ENCODE data around the gene ERF.

ERF gene

GRCh38 chr19:42253245-42254088, 1.5 kb downstream of the ERF start:
- FAIRE-seq = no peak

DNA sequence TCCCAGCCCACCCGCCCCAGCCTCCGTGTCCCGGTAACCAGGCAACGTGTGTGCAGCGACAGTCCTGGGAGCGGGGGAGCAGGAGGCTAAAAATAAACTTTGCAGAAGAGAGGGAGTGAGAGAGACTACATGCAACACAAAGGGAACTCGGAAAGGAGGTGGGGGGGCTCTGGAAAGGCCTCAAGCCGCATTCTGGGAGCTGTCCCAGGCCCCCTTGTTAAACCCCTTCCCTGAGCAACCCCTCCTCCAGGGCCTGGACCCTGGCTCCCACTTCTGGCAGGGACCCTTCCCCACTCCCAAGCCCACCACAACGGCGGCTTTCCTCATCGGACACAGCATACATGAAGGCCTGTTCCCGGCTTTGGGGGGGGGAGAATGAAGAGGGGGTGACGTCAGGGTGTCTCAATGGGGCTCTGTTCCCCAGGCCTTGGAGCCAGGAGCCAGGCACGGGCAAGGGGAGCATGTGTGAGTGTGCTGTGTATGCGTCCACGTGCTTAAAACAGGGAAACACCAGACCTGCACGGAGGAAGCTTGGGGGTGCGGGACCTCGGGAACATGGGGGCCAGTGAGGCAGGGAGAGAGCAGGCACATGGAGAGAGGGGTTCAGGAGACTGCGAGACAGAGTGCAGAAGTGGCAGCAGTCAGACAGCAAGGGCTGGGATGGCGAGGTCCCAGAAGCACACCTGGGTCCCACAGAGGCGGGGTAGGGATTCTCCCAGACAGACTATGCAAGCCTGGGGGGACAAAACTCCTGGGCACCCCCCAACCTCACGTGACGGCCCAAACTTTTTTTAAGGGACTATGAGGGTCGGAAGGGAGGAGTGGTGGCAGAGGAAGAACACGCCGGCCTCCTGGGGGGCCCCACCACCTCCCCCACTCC, 2.3 kb downstream of the ERF start:
- FAIRE-seq = no peak

DNA sequence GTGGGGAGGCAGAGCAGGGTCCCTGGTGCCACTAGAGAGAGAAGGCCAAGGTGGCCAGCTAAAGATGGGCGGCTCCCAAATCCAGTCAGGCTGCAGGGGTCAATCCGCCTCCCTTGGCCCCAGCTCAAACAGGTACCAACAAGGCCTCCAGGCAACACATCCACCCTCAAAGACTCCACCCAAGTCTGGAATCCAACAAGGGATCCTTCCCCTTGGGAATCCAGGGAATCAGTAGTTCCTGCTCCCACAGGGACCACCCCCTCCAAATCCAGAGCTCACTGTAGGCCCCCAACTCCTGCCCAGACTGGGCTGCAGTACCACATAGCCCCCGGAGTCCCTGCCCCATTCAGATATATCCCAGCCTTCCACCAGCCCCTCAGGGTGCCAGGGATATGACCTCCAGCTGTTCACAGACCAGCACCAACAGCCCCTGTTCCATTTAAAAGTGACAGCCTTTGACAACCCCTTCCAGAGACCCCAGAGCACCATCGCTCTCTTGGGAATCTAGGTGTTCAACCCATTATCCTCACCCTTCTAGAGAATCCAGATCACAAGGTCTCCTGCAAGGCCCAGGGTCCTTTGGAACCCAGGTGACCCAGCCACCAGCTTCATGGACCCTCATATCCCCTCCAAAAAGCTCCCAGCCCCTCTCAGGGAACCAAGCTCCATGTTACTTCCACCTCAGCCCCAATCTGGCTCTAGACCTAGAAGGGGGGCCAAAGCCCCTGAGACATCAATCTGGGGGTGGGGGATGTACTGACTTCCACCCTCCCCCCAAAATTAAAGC, 3.2 kb downstream of the ERF start:
- no peak for FAIRE-seq

DNA sequence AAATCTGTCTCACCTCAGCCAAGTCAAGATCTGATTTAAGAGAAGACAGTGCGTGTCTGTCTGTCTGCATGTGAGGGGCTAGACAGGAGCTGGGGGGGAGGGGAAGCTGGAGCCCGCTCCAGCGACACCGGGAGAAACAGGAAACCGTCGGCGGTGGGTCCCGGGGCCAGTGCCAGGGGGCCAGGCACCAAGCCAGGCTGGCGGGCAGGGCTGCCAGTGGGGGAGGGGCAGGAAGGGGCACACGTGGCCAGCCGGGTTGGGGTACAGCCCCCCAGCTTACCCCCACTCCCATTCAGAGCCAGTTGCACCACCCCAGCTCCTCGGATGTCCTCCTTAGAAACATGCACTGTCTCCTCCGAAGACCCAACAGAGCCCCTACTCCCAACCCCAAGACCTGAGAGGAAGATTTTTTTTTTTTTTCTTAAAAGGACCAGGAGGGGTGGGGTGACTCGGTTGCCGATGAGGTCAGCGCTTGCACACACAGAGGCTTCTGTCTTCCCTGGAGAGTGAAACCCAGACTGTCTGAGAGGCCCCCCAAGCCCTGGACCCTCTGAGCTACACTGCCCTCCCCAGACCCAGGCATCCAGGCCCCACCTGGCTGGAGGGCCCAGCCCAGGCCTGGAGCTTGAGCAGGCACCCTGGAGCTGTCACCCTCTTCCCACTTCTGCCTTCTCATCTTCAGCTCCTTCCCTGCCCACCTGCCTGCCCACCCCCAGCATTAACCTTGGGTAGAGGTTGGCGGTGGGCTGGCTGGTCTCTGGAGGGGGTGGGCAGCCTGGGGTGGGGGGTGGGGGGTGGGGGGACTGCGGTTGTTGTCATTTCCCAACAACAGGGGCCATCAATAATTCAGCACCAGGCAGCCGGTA, 4.0 kb downstream of the ERF start:
- FAIRE-seq = no peak

GRCh38 chr19:42250183-42250665, 4.7 kb downstream of the ERF start:
- FAIRE-seq = no peak

DNA sequence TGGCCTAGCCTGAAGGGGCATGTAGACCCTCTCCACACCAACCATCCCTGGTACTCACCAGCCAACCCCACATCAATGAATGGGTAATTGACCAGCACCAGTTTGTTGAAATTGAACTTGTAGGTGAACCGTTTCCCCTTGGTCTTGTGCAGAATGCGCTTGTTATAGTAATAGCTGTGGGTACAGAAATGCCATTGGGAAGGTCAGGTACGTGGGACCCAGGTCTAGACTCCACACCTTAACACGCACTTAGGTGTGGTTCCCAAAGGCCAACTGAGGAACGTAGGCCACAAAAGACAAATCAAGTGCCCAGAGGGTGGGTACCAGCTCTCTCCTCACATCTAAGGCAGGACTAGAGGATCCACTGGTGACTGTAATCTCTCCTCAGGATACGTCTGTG, 5.2 kb downstream of the ERF start:
- FAIRE-seq = no peak

DNA sequence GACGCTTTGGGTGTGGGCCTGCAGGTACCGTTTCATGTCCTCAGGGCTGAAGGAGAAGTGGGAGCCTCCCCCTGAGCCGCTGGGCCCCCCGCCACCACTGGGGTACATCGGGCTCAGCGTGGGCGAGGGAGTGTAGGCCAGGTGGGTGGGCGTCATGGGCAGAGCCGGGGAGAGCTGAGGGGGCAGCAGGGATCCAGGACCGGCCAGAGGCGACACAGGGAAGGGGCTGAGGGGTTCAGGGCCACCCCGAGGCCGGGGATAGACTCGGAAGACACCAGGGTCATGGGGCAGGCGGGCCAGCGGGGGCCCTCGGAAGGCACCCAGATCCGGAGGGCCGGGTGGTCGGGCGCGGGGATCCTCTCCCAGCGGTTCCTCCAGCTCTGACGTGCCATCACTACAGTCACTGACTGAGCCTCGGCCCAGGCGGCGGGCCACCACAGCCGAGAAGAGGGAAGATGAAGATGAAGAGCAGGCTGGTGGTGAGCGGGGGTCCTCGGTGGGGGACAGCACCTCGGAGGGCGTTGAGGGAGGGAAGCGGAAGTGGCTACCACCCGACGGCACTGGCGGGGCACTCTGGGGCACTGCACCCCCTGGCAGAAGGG, 5.7 kb downstream of the ERF start:
- FAIRE-seq = no peak

GRCh38 chr19:42248270-42249148, 6.4 kb downstream of the ERF start:
- no peak for FAIRE-seq

GRCh38 chr19:42247640-42248199, 7.2 kb downstream of the ERF start:
- FAIRE-seq = no peak

GRCh38 chr19:42246922-42247639, 7.8 kb downstream of the ERF start:
- no peak for FAIRE-seq

- no peak for FAIRE-seq
These were observed 8.6 kb downstream of the ERF start for GRCh38 chr19:42246143-42246921.

DNA sequence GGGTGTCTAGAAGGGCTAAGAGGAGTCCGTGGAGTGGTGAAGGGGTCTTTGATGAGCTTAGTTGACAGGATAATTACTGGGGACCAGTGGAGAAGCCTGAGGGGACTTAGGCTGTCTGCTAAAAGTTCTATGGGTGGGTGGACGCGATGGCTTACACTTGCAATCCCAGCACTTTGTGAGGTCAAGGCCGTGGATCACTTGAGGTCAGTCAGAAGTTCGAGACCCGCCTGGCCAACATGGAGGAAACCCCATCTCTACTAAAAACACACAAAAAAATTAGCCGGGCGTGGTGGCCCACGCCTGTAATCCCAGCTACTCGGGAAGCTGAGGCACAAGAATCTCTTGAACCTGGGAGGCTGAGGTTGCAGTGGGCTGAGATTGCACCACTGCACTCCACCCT, 9.7 kb downstream of the ERF start:
- no peak for FAIRE-seq

- FAIRE-seq = peak; percentile 93
These were observed 10.3 kb downstream of the ERF start for GRCh38 chr19:42244347-42245220.

DNA sequence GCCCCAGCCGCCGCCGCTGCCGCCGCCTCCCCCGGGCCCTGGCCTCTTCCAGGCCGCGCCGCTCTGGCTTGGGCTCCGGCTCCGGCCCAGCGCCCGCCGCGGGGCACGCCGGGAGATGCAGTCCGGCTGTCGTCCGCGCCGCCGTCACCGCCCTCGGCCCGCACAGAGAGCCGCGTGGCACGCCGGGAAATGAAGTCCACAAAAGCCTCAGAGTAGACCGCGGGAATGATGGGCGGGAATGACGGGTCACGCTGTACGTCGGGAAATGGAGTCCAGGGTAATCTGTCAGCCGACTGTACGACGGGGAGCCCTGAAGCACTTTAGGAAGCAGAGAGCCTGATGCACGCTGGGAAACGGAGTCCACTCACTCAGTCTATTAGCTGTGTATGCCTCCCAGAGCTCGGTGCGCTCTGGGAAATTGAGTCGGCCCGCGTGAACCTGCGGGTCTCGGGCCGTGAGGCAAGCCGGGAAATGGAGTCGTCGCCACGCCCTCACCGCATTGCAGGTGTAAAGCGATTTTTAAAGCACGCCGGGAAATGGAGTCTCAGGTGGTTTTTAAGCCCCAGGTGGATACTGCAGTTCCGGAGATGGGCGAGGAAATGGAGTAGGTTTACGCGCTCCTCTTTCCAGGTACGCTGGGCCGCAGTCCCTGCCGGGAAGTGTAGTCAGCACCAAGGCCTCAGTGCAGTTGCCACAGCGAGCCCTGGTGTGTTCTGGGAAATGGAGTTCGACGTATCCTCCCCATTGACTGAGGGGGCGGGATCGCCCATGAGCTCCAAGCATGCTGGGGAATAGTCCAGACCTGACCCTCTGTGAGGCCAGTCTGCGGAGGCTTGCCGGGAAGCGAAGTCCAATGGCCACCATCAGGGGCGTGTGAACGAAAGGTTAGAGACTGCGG, 12.2 kb downstream of the ERF start, which contains the start of gene GSK3A:
Gene GSK3A (minus strand): TSS at position 91 of the 898 bp plus-strand sequence. CDS start 137 bp downstream, outside the sequence.
- peak; percentile 96 for FAIRE-seq

DNA sequence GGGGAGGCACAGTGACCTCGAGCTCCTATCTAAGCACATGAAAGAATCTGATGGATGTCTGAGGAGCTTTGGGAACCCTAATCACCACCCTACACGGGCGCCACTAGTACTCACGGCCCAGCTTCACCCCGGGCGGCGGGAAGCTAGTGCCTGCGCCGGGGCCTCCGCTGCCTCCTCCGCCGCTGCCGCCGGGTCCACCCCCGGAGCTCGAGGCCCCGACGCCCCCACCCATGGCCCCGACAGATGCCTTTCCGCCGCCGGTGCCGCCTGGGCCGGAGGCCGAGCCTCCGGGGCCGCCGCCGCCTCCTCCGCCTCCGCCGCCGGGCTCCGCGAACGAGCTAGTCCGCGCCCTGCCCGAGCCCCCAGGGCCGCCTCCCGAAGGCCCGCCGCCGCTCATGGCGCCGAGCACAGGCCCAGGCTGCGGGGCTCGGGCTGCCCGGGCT, 12.8 kb downstream of the ERF start:
- no peak for FAIRE-seq

GRCh38 chr19:42241279-42241678, 13.6 kb downstream of the ERF start:
- FAIRE-seq = no peak
